ENCODE measurements around the gene ITIH1.

- TF ChIP-seq CTCF (IDR thresholded peaks at IDR 0.05) (no peak), POLR2A (IDR thresholded peaks at IDR 0.05) (no peak)
These were observed 5.8 kb downstream of the ITIH1 start for GRCh38 chr3:52783211-52783555.
